Myocyte (in vitro differentiated cells): ENCODE measurements around the gene CCDC57. TPM values are rescaled to one million over a fixed set of nuclear protein-coding genes. Genes with fewer than 3 reads are reported as not detected.

Experiments
- DNase-seq: peaks from one replicate; pipeline ENCODE4 v3.0.0-alpha.2; 2012; ENCODE audit warnings: low read depth
- total RNA-seq: library from RNA; depleted of rRNA; stranded (reverse); fragments of >200 nt; gene quantifications from 2 replicates; pipeline ENCODE4 v1.2.3, GENCODE V29; 2014

Gene CCDC57
- total RNA-seq, 1 donor from 2014 or later: 11.3 TPM

- DNase-seq: no peak
Measured at GRCh38 chr17:82127704-82128103, 84.9 kb downstream of the CCDC57 start.

- no peak for DNase-seq
Measured at GRCh38 chr17:82127315-82127595, 85.4 kb downstream of the CCDC57 start.

DNA sequence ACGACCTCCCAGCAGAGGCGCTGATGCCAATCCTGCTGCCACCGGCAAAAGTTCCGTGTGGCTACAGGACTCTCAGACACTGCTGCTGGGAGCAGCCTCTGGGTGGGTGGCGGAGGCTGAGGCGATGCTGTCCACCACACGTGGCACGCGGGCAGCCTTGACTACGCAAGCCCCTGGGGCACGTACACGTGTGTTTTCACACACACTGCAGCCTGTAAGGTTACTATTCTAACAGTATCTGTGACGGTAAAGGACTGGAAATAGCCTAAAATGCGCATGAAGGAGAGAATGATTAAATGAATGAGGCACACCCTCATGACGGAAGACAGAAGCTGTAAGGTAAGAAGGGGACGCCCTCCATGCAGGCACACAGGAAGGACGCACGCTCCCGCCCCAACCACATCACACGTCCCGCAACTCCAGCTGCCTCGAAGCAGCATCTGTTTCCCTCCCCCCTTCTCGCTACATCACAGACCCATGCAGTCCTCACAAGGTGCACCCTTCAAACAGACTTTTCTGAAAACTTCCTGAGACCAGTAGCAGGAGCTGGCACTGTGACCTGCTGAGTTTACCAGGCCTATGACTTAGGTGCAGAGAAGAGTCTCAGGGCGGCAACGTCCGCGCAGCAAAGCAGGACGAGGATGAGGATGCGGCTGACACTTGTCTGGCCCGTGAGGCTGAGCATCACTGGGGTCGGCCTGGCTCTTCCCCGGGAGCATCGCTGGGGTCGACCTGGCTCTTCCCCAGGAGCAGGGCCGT, 85.9 kb downstream of the CCDC57 start:
- DNase-seq: no peak

DNA sequence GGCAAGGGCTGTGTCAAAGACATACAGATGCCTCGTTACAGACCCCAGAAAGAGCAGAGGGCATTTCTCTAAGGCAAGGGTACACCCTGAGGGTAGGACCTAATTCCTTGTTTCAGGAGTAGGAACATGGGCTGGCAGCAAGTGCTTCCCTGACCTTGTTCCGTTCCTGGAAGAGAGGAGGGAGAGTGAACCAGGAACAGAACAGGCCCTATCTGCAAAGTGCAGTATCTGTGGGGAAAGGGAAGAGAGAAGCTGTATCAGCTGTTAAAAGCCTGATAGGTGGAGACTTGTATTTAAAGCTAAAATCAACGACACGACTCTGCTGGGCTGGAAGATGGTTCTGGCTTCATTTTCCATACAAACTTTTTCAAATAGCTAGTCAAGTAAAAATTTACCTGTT, 88.5 kb downstream of the CCDC57 start:
- DNase-seq: no peak

DNA sequence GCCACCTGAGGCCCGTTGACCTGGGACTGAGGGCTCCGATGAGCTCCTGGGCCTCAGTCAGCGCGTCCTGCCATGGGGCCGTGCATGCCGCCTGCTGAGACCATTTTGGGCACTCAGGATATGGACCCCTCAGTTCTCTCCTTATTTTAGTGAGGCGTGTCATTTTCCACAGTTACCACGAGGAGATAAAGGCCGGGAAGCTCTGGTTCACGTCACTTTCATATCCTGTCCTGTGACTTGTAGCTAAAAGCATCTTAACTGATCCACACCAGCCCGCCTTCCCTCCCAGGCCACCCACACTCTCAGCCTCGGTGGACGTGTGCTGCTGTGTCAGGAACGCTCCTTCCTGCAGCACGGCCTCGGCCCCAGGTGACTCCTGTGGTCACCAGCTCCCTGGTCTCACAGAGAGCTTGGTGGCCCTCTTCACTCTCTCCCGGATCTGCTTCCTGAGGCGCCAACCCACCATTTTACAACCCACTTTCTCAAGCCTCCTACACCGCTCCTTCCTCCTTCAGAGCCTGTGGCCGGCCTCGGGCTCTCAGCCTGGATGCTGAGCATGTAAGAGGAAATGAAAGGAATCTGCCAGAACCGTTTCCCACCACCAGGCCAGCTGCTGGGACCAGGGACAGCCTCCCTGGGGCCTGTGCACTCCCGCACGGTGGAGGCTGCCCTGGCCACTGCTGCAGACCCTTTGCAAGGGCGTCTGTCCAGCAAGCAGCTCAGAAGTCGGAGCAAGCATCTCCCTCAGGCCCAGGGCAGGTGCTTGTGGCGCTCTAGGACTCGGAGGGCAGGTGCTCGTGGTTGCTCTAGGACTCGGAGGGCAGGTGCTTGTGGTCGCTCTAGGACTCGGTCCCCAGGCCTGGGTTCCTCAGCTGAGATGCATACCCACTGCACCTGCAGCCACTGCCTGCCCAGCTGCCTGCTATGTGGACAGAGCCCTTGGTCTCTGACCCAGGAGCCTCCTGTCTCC, 90.7 kb downstream of the CCDC57 start:
- peak; percentile 82 for DNase-seq

GRCh38 chr17:82121246-82121645, 91.4 kb downstream of the CCDC57 start:
- DNase-seq: no peak

DNA sequence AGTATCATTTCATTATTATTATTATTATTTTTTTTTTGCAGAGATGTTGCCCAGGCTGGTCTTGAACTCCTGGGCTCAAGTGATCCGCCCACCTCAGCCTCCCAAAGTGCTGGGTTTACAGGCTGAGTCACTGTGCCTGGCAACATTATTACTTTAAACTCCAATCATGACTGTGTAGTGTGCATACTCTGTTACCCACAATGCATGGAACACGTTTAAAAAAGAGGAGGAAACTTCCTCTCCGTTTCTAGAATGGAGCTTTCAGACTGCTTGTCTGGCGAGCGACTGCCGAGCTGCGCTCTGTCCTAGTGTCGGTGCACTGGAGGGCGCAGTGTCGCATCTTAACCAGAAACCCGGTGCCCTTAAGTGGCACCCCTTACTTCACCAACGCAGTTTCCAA, 92.5 kb downstream of the CCDC57 start:
- no peak for DNase-seq

DNA sequence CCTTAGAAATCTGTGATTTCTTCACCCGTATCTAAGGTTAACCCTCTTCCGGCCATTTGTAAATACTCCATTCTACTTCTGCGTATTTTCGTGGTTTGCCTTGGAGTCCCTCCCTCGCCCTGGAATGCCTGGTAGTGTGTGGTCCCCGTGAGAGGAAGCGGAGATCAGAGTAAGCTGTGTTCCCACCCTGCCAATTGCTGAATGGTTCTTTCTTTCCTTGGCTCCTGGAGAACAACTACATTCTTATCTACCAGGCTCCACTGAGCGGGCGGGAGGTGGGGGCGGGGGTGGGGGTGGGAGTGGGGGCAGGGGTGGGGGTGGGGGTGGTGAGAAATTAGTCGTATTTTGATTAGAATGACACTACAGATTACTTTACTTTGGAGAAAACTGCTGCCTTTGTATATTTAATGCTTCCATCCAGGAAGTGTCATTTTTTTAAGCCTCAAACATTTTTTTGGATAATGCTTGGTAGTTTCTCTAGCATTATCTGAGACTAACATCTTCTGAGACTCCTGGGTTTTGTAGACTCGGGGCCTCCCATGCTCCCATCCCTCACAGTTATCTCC, 93.7 kb downstream of the CCDC57 start:
- no peak for DNase-seq

DNA sequence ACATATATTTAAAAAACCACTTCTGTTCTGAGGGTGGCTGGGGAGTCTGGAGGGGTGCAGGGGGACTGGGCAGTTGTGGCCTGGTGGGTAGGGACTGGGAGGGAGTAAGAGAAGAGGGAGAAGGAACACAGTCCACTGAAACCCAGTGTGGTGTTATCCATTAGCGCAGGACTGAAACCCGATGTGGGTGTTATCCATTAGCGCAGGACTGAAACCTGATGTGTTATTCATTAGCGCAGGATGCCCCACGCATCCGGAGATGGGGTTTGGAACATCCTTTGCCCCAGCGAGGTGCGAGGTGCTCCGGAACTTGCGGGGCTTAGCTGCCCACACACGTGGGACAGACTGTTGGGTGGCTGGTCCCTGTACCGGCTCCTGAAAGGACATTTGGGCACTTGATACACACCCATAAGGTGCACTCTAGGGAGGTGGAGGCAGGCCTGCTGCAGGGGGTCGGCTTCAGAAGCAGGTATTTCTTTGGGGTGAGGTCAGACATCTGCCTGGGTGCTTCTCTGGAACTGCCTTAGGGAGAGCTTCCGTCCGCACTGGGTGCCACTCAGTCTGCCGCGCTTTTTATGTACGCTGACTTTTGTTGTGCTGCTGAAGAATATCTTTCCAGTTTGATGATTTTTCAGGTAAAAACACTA, 94.4 kb downstream of the CCDC57 start:
- no peak for DNase-seq

DNA sequence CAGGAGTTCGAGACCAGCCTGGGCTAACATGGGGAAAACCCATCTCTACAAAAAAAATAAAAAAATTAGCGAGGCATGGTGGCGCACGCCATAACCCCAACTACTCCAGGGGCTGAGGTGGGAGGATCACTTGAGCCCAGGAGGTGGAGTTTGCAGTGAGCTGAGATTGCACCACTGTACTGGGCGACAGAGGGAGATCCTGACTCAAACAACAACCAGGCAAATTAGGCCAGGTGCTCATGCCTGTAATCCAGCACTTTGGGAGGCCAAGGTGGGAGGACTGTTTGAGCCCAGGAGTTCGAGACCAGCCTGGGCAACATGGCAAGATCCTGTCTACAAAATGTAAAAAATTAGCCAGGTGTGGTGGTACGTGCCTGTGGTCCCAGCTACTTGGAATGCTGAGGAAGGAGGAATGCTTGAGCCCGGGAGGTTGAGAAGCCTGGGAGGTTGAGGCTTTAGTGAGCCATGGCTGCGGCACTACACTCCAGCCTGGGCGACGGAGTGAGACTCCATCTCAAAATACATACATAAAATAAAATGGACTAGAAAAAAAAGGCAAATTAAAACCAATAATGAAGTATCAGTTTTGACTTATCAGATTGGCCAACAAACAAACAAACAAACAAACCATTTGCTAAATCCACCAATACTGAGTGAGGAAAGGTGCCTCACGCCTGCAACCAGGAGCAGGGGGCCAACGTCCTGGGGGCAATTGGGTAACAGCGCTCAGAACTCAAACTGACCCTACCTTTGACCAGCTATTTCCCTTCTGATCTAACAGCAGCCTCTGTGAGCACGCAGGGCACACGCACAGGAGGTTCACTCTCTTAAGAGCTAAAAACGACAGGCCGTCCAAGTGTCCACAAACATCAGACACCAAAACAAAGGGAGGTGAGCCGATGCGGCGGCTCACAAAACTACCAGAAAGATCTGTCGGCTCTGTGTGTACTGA, 95.2 kb downstream of the CCDC57 start:
- DNase-seq: no peak

DNA sequence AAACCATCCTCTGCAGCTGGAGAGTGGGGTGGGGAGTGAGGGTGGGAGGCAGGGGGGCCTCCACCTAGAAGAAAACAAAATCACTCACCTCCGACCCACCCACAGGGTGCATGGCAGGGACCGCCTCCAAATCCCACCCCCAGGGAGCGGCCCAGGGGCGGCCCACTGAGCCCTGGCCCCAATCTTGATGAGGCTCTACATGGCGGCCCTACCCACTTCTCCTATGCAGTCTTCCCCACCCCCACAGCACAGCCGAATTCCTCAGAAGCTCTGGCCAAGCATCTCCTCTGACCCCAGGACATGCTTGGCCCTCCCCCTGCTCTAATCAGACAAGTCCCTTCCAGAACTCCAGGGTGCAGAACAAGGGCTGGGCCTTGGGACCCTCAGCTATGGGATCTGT, 96.4 kb downstream of the CCDC57 start:
- DNase-seq: no peak

DNA sequence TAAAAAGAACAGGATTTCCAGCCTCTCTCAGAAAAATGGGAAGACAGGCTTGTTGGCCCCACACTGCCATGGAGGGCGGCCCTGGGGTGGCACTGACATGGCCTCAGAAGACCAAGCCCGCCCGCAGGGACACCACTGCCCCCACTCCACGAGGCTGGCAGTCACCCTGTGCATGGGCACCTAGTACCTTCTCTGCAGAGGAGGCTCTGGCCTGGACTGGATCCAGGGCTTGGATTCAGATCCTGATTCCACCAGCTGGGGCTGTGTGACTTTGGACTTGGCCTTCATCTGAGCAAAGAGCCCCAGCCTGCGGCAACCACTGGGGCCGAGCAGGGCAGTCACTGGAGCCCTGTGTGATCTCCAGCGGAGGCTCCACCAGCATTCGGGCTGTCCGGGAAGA, 97.8 kb downstream of the CCDC57 start:
- DNase-seq: no peak

DNA sequence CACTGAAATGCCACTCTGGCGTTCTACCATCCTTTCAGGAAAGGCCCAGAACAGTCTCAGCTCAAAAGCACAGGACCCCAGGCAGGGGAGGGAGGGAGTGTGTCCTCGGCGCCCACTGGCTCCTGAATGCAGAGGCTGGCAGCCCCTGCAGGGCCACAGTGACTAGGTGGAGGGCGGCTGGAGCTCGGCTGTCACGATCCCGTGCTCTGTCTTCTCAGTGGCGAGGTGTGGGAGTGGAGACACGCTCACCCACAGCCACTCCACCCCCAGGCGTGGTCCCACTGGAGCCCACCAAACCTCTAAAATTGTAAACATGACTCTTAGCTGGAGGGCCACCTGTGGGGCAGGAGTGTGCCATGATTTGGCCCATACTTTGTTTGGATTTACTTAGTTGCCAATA, 98.2 kb downstream of the CCDC57 start:
- DNase-seq: no peak

GRCh38 chr17:82113941-82114340, 98.7 kb downstream of the CCDC57 start:
- DNase-seq: no peak

- no peak for DNase-seq
Measured at GRCh38 chr17:82113422-82113821, 99.2 kb downstream of the CCDC57 start.

DNA sequence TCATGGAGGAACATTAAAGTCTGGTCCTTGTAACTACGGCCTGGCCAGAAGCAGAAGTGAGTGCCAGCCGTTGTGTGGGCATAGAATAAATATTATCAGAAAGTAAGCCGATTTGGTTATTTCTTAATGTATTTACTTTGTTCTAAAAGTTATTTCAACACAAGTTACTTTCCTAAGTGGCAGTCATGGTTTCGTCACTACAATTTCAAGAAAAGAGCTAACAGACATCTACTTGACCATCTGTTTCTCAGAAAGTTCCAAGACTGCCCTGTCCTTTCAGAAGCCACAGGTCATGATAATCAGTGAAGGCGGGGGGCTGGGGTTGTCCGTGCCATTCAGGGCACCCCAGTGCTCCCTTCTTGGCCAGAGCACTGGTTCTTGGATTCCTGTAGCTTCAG, 99.7 kb downstream of the CCDC57 start:
- no peak for DNase-seq

DNA sequence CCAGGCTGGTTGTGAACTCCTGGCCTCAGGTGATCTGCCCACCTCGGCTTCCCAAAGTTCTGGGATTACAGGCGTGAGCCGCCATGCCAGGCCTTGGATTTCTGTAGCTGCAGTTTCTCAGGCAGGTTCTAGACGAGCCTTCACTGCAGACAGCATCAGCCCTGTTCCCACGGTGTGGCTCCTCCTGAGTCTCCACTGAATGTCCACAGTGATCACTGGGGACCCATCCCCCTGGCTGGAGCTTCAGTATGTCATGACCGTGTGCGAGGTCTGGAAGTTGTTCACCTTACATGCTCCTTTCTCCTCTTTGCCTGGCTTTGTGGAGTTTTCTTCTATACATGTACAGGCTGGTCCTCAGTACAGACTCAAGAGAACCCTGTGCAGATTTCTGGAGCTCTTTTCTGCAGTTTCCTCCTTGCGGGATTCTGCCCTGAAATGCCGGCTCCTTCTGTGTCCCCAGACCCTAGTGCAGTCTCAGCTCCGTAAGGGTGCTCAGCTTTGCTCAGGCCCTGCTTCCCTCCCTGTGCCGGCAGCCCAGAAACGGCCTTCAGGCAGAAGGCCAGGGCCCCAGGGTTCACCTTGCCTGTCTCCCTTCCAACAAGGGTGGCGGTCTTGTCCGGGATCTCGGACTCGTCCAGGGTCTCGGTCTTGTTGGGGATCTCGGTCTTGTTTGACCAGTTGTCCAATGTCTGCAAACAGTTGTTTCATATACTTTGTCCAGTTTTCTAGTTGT, 100.3 kb downstream of the CCDC57 start:
- DNase-seq: no peak

- DNase-seq: no peak
Measured at GRCh38 chr17:82110298-82110697, 102.3 kb downstream of the CCDC57 start.

DNA sequence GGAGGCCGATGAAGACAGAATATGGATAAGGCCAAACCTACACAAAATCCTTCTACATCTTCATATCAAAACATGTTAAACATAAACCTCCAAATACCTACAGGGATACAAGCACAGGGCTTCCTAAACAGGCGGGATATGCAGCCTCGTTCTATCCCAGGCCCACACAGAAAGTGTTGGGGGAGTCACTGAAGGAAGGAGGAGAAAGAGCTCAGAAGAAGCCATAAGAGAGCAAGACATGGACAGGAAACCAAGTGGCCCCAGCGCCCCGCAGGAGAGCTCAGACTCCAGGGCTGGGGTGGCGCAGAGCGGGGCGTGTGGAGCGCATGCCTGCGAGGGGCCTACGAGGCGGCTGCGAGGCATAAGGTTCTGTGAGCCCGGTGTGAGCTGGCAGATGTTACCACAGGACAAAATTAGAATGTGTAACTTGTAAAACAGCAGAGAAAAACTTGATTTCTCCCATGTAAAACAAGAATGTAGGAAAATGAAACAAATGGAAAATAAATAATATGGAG, 103.6 kb downstream of the CCDC57 start:
- DNase-seq: no peak

DNA sequence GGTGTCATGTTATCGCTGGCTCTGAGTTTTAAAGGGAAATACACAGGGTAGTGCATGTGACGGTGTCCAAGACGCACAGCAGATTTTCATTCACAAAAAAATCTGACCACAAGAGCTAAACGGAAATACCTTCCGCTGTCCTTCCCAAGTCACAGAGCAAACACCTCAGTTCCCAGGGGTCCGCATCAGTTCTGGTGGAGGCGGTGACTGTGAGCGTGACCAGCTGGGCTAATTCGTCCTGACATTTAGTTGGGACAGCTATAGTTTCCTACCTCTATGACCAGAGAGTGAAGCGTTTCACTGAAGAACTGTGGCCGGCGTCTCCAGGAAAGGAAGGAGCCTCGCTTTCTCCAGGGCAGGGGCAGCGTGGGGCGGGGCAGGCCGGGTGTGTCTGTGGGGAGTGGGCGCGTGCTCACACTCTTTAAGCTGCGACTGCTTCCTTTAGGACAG, 104.1 kb downstream of the CCDC57 start:
- DNase-seq: no peak
